LHCN-M2 (cell line): ENCODE measurements around the gene KCNN1. TPM values are rescaled to one million over a fixed set of nuclear protein-coding genes. Genes with fewer than 3 reads are reported as not detected.
"Not testable (repeated sequence)": the region's sequence is repeated elsewhere in the genome, so short reads cannot be mapped to it uniquely, and the experiment has no call there.

Source experiments
- DNase-seq: peaks from one replicate; pipeline ENCODE4 v3.0.0-alpha.2; 2012; ENCODE audit warnings: low read depth
- total RNA-seq: library from RNA; depleted of rRNA; stranded (reverse); fragments of >200 nt; gene quantifications from 2 replicates; pipeline ENCODE4 v1.2.3, GENCODE V29; 2014

KCNN1 gene
- total RNA-seq, 1 experiment from 2014 or later, result 0.06 TPM

DNA sequence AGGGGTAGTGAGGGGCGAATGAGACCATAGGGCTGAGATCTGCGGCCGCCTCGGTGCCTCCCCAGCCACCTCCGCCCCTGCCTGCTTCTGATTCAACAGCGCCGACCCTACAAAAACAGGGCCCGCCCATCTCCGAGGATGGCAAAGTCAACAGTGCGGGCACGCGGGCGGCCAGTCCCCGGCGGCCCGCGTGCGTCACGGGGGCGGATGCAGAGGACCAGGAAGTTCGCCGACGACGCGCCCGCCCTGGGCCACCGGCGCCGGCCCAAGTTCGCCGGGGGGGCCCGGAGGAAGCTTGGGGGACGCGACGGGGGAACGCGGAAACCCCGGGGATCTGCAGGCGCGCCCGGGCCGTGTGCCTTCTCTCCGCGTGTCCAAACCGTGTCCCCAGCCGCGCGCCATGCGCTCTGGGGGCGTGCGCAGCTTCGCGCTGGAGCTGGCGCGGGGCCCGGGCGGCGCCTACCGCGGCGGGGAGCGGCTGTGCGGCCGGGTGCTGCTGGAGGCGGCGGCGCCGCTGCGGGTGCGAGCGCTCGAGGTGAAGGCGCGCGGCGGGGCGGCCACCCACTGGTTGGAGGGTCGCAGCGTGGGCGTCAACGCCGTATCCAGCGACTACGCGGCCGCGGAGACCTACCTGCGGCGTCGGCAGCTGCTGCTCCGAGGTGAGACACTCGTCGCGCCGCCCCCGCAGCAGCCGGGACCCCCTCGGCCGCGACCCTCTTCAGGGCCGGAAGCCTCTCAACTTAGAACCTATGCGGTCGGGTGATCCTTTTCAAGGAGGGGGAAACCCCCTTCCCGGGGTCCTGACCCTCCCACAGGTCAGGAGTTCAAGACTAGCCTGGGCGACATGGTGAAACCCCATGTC lies 34.2 kb downstream of the KCNN1 start:
- DNase-seq, result peak; percentile 77

DNA sequence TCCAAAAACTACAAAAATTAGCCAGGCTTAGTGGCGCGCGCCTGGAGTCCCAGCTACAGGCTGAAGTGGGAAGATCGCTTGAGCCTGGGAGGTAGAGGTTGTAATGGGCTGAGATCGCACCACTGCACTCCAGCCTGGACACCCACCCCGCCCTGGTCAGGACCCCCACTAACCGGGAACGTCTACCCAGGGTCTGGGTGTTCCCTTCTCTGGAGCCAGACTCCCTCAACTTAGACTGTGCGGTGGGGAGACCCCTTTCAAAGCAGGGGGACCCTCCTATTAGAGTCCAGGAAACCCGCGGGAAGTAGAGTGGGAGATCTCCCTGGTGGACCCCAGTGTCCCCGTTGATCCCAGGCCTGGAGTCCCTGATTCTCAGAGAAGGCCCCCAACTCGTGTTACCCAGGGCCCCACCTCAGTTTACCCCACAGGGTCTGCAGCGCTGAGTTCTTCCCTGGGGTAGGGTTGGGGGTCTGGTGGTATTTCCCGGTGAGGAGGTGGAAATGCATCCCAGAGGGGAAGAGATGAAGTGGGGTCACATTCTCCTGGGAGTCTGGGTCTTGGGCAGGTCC lies 35.0 kb downstream of the KCNN1 start:
- DNase-seq, result no peak

- no peak for DNase-seq
Observed at GRCh38 chr19:18002347-18002850, 35.5 kb downstream of the KCNN1 start.

DNA sequence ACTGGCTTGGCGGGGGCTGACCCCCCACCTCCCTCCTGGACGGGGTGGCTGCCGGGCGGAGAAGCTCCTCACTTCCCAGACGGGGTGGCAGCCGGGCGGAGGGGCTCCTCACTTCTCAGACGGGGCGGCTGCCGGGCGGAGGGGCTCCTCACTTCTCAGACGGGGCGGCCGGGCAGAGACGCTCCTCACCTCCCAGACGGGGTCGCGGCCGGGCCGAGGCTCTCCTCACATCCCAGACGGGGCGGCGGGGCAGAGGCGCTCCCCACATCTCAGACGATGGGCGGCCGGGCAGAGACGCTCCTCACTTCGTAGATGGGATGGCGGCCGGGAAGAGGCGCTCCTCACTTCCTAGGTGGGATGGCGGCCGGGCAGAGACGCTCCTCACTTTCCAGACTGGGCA lies 38.8 kb downstream of the KCNN1 start:
- not testable (repeated sequence) for DNase-seq

- DNase-seq, result peak; percentile 57
Observed at GRCh38 chr19:18007044-18007916, 40.4 kb downstream of the KCNN1 start.

- DNase-seq, result peak; percentile 81
Observed at GRCh38 chr19:18007917-18008673, 41.2 kb downstream of the KCNN1 start, which contains the start of gene ARRDC2. ARRDC2 (plus strand) TSS chr19:18008170; CDS start chr19:18008311, 141 bp downstream.

GRCh38 chr19:18008814-18009213 lies 41.9 kb downstream of the KCNN1 start:
- no peak for DNase-seq

DNA sequence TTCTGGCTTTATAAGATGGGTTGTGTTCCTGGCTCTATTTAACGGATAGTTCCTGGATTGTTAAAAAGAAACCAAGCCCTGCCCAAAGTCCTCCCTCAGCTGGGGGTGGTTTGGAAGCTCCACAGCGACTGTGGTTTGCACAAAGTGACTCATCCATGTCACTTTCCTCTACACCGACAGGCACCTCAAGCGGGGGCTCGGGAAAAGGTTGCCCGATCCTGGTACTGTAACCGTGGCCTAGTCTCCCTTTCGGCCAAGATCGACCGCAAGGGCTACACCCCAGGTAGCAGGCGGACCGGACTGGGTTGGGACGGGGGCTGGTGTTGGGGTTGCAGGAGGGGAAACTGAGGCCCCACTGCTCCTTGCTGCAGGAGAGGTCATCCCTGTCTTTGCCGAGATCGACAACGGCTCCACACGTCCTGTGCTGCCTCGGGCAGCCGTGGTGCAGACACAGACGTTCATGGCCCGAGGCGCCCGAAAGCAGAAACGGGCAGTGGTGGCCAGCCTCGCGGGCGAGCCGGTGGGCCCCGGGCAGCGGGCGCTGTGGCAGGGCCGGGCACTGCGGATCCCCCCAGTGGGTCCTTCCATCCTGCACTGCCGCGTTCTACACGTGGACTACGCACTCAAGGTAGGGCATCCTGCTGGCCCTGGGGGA lies 42.6 kb downstream of the KCNN1 start:
- no peak for DNase-seq

- DNase-seq, result no peak
Observed at GRCh38 chr19:18010149-18010548, 43.2 kb downstream of the KCNN1 start.

- no peak for DNase-seq
Observed at GRCh38 chr19:18013210-18014111, 46.6 kb downstream of the KCNN1 start.

GRCh38 chr19:18014197-18014596 lies 47.3 kb downstream of the KCNN1 start:
- no peak for DNase-seq

DNA sequence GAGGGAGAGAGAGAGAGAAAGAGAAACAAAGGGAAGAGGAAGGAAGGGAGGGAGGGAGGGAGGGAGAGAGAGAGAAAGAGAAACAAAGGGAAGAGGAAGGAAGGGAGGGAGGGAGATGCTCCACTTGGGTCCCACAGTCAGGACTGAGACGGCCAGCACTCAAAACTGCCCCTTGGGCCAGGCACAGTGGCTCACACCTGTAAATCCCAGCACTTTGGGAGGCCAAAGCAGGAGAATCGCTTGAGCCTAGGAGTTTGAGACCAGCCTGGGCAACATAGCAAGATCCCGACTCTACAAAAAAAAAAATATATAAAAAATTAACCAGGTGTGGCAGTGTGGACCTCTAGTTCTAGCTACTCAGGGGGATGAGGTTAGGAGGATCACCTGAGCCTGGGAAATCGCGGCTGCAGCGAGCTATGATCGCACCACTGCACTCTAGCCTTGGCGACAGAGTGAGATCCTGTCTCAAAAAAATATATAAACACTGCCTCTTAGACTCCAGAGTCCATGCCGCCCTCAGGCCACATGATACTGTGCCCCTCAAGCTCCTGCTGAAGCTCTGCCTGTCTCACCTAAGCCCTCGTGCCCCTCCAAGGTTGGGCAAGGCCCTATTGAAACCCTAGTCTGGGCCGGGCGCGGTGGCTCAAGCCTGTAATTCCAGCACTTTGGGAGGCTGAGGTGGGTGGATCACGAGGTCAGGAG lies 49.5 kb downstream of the KCNN1 start:
- DNase-seq, result no peak

DNA sequence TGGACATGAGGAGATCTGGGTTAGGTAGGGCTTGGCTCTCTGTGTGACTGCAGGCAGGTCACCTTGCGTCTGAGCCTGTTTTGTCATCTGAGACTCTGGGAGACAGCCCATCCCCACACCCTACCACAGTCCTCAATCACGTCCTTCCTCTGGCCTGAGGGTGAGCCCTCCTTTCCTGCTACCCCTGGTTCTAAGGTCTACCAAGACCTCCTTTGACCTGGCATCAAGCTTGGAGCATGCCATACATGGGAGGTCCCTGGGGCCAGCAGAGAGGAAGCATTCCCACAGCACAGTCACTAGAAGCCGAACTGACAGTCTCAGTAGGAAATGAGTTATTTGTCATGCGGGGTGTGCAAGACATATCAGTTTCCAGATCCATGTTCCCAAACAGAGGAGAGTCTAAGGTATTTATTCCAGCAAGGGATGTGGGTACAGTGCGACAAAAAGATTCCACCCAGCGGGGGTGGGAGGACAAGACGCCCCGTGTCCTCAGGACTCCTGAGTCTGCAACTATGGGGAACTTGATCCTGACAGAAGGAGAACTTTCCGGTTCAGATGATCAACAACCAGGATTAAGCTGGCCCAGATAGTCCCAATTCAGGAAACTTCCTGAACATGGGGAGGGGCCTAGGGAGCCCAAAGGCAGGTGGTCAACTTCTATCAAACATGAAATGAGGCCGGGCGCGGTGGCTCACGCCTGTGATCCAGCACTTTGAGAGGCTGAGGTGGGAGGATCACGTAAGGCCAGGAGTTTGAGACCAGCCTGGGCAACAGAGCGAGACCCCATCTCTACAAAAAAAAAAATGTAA lies 50.6 kb downstream of the KCNN1 start:
- DNase-seq, result peak; percentile 46

GRCh38 chr19:18020212-18021085 lies 53.5 kb downstream of the KCNN1 start:
- peak; percentile 40 for DNase-seq

- DNase-seq, result peak; percentile 79
Observed at GRCh38 chr19:18021121-18021755, 54.3 kb downstream of the KCNN1 start.

- DNase-seq, result no peak
Observed at GRCh38 chr19:18023622-18024251, 56.8 kb downstream of the KCNN1 start.
